ENCODE measurements around the gene APBB1IP. TPM values are rescaled to one million over a fixed set of nuclear protein-coding genes. Genes with fewer than 3 reads are reported as not detected.

APBB1IP gene
- polyA plus RNA-seq, 2 of the 4 experiments (the other 2 are of a cell fraction), result 0.96 to 9.2 TPM

DNA sequence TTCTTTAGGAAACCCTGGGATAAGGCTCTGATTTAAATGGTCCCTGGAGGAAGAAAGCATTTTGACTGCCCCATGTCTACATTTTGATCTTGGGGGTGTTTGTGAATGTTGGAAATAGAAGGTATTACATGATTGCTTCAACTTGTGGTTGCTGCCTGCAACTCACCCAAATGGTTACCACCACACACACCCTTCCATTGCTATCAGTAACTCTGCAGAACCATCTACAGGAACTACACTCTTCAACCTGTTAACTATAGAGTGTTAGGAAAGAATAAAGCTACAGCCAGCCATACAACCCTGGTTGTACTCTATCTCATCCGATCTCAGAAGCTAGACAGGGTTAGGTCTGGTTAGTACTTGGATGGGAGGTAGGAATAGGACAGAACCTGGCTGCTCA lies 71.2 kb downstream of the APBB1IP start (continued):
- TF ChIP-seq CHD2 (IDR thresholded peaks at IDR 0.05; ENCODE audit: low read length, partially characterized antibody), result no peak
- no peak for TF ChIP-seq SMC3 (IDR thresholded peaks at IDR 0.05)
- no peak for TF ChIP-seq HDAC2 (IDR thresholded peaks at IDR 0.05)
- no peak for TF ChIP-seq RARB (CRISPR knock-in tag; IDR thresholded peaks at IDR 0.05)
- TF ChIP-seq POLR2A (IDR thresholded peaks at IDR 0.05; ENCODE audit: low read length), result no peak
- no peak for TF ChIP-seq CHD4 (IDR thresholded peaks at IDR 0.05; ENCODE audit: borderline replicate concordance)
- TF ChIP-seq EP300 (IDR thresholded peaks at IDR 0.05), result no peak
- TF ChIP-seq EHF (CRISPR knock-in tag; IDR thresholded peaks at IDR 0.05), result no peak
- TF ChIP-seq CBX8 (IDR thresholded peaks at IDR 0.05), result no peak

DNA sequence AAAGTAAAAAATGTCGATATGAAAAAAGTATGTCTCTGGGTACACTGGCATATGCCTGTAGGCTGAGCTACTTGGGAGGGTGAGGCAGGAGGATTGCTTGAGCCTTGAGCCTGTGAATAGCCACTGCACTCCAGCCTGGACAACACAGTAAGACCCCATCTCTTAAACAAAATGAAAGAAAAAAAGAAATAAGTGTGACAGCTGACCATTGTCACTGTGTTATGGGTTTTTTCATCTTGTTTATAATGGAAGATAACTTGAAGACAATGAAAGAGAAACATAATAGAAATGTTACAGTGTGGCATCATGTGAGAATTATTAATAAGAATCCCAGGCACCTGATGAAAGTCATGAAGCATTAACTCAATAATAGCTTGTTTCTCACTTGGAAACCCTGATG lies 75.0 kb downstream of the APBB1IP start:
- POLR2A ChIA-PET, result no interaction called here
- Histone ChIP-seq H3K4me3 (no peak overlapping the region), H3K9me3 (peaks cover 17% of the 10 kb centered on the region), H3K27ac (no peak overlapping the region), H3K4me2 (no peak overlapping the region), H3K4me1 (0 out of 3 replicates have a peak, but pooled peaks cover 4% of the 10 kb centered on the region)
- DNase-seq (ENCODE audit: low read depth in 1 of 2, low spot score in 1 of 2) (no peak), ATAC-seq (no peak), FAIRE-seq (no peak)
- CTCF ChIA-PET, result interaction anchor here (1.2 kb wide), 1 partner anchor 43 kb away, joined by 4 read pairs; no protein-coding TSS in a partner anchor
- no peak for TF ChIP-seq JUN (IDR thresholded peaks at IDR 0.05)
- TF ChIP-seq, protein P1, sequence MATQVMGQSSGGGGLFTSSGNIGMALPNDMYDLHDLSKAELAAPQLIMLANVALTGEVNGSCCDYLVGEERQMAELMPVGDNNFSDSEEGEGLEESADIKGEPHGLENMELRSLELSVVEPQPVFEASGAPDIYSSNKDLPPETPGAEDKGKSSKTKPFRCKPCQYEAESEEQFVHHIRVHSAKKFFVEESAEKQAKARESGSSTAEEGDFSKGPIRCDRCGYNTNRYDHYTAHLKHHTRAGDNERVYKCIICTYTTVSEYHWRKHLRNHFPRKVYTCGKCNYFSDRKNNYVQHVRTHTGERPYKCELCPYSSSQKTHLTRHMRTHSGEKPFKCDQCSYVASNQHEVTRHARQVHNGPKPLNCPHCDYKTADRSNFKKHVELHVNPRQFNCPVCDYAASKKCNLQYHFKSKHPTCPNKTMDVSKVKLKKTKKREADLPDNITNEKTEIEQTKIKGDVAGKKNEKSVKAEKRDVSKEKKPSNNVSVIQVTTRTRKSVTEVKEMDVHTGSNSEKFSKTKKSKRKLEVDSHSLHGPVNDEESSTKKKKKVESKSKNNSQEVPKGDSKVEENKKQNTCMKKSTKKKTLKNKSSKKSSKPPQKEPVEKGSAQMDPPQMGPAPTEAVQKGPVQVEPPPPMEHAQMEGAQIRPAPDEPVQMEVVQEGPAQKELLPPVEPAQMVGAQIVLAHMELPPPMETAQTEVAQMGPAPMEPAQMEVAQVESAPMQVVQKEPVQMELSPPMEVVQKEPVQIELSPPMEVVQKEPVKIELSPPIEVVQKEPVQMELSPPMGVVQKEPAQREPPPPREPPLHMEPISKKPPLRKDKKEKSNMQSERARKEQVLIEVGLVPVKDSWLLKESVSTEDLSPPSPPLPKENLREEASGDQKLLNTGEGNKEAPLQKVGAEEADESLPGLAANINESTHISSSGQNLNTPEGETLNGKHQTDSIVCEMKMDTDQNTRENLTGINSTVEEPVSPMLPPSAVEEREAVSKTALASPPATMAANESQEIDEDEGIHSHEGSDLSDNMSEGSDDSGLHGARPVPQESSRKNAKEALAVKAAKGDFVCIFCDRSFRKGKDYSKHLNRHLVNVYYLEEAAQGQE (IDR thresholded peaks at IDR 0.05), result no peak
- no peak for TF ChIP-seq KDM5A (IDR thresholded peaks at IDR 0.05)
- no peak for TF ChIP-seq EHMT2 (IDR thresholded peaks at IDR 0.05; ENCODE audit: low read depth)
- TF ChIP-seq NFE2L2 (conservative IDR thresholded peaks at IDR 0.05; ENCODE audit: low read length), result no peak
- TF ChIP-seq HDAC2 (IDR thresholded peaks at IDR 0.05), result no peak
- TF ChIP-seq ZFP36 (IDR thresholded peaks at IDR 0.05; ENCODE audit: borderline replicate concordance, partially characterized antibody), result no peak
- TF ChIP-seq, protein P2, sequence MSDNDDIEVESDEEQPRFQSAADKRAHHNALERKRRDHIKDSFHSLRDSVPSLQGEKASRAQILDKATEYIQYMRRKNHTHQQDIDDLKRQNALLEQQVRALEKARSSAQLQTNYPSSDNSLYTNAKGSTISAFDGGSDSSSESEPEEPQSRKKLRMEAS (IDR thresholded peaks at IDR 0.05), result no peak
- TF ChIP-seq, protein P3, sequence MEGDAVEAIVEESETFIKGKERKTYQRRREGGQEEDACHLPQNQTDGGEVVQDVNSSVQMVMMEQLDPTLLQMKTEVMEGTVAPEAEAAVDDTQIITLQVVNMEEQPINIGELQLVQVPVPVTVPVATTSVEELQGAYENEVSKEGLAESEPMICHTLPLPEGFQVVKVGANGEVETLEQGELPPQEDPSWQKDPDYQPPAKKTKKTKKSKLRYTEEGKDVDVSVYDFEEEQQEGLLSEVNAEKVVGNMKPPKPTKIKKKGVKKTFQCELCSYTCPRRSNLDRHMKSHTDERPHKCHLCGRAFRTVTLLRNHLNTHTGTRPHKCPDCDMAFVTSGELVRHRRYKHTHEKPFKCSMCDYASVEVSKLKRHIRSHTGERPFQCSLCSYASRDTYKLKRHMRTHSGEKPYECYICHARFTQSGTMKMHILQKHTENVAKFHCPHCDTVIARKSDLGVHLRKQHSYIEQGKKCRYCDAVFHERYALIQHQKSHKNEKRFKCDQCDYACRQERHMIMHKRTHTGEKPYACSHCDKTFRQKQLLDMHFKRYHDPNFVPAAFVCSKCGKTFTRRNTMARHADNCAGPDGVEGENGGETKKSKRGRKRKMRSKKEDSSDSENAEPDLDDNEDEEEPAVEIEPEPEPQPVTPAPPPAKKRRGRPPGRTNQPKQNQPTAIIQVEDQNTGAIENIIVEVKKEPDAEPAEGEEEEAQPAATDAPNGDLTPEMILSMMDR (IDR thresholded peaks at IDR 0.05), result no peak
- TF ChIP-seq, protein P4, sequence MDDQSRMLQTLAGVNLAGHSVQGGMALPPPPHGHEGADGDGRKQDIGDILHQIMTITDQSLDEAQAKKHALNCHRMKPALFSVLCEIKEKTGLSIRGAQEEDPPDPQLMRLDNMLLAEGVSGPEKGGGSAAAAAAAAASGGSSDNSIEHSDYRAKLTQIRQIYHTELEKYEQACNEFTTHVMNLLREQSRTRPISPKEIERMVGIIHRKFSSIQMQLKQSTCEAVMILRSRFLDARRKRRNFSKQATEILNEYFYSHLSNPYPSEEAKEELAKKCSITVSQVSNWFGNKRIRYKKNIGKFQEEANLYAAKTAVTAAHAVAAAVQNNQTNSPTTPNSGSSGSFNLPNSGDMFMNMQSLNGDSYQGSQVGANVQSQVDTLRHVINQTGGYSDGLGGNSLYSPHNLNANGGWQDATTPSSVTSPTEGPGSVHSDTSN (IDR thresholded peaks at IDR 0.05), result no peak
- TF ChIP-seq POLR2AphosphoS2 (conservative IDR thresholded peaks at IDR 0.05; ENCODE audit: low read length), result no peak
- TF ChIP-seq ESRRA (IDR thresholded peaks at IDR 0.05; ENCODE audit: borderline replicate concordance, low read length), result no peak
- TF ChIP-seq SREBF2 (IDR thresholded peaks at IDR 0.05), result no peak
- no peak for TF ChIP-seq NPAS2 (CRISPR knock-in tag; IDR thresholded peaks at IDR 0.05; ENCODE audit: borderline replicate concordance)
- TF ChIP-seq GATA3 (IDR thresholded peaks at IDR 0.05; ENCODE audit: borderline replicate concordance), result no peak
- no peak for TF ChIP-seq JUNB (IDR thresholded peaks at IDR 0.05)
- no peak for TF ChIP-seq MAFK (IDR thresholded peaks at IDR 0.05; ENCODE audit: partially characterized antibody)
- 17% methylated on average over 1 of the region's 1 CpG for WGBS (ENCODE audit: missing lambda C conversion rate)

All from A549 (cell line).